Hematopoietic multipotent progenitor cell treated with erythropoietin and hydrocortisone succinate and interleukin-3 and kit ligand, for 6 days (in vitro differentiated cells): Measurements from ENCODE around the gene ZNF341.
A peak's percentile ranks its signal among the peaks of the same experiment; 100 is the strongest.

Source experiments
- DNase-seq: peaks from one replicate; pipeline ENCODE4 v3.0.0-alpha.2; 2015

The ZNF341 gene

DNA sequence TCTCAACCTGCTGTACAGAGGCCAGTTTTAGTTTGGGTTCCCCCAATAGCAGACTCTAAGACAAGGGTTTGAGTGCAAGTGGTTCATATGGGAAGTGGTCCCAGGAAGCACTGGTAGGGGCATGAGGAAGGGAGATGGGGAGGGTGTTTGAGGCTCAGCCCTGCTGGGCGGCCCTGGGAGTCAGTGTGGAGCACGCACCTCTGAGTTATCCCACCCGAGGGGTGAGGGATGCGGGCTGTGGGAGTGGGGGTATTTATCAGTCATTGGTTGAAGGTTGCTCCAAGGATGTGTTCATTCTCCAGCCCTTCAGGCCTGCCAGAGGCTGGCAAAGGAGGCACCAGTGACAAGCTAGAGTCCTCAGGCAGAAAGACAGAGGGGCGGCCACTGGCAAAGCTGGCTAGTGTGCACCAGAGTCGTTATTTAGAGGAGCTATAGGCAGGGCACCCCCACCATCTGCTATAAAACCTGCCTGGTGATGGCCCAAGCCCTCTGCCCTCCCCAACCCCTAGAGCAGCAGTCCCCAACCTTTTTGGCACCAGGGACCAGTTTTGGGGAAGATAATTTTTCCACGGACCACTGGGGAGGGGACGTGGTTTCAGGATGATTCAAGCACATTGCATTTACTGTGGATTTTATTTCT, 28.2 kb upstream of the ZNF341 start:
- no peak for DNase-seq

DNA sequence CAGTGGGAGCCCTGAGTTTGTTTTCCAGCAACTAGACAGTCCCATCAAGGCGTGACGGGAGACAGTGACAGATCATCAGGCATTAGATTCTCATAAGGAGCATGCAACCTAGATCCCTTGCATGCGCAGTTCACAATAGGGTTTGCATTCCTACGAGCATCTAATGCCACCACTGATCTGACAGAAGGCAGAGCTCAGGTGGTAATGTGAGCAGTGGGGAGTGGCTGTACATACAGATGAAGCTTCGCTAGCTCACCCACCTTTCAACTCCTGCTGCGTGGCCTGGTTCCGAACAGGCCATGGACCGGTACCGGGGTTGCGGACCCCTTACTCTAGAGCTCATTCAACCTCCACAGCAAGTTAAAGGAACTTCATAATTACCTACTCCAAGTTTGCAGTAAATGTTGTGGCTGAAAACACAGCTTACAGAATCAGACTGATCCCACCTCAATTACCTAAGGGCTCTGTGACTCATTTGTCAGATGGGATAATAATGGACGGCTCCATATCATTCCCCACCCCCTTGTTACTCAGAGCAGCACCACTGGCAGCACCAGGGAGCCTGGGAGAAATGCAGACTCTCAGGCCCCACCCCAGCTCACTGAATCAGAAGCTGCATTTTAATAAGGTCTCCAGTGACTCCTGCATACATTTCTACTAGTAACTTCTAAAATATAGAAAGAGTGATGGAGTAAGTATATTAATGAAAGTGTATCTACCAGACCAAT, 27.4 kb upstream of the ZNF341 start:
- no peak for DNase-seq

DNA sequence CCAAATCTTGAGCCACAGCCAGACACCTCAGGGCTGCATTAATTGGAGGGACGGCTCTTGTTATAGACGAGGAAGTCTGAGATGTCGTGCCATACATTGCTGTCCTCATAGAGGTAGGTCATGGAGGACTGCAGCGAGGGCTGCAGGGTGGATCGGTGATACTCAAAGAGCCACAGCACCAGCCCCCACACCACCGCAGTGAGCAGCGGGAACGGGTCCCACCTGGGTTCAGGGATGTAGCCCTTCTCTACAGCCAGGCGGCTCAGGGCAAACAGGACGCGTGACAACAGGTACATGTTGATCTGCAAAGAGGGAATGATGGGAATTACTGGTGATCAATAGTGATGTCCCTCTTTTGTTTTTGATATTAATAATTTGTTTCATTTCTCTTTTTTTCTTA, 24.1 kb upstream of the ZNF341 start:
- DNase-seq: no peak

DNA sequence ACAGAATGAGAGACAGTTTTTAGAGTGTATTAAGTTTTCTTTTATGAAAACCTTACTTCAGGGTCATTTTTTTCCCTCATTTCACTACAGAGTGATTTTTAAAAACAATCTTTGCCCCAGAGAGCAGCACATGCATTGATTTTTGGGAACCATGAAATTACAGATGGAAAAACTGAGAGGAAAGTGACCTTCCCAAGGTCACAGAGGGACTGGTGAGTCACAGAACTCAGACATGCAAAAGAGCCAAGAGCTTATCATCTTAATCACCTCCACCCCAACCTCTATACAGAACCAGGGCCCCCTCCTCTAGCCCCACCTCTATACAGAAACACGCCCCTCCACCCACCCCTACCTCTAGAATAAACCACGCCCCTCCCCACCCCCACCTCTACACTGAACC, 22.4 kb upstream of the ZNF341 start:
- DNase-seq: peak; percentile 72

DNA sequence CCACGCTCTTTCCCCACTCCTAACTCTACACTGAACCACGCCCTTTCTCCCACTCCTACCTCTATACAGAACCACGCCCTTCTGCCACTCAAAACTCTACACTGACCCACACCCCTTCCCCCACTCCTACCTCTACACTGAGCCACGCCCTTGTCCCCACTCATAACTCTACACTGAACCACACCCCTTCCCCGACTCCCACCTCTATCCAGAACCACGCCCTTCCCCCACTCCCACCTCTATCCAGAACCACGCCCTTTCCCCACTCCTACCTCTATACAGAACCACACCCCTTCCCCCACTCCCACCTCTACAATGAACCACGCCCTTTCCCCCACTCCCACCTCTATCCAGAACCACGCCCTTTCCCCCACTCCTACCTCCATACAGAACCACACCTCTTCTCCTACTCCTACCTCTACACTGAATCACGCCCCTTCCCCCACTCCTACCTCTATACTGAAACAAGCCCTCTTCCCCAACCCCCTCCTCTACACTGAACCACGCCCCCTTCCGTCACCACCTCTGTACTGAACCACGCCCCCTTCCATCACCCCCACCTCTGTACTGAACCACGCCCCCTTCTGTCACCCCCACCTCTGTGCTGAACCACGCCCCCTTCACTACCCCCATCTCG, 21.8 kb upstream of the ZNF341 start:
- peak; percentile 61 for DNase-seq

DNA sequence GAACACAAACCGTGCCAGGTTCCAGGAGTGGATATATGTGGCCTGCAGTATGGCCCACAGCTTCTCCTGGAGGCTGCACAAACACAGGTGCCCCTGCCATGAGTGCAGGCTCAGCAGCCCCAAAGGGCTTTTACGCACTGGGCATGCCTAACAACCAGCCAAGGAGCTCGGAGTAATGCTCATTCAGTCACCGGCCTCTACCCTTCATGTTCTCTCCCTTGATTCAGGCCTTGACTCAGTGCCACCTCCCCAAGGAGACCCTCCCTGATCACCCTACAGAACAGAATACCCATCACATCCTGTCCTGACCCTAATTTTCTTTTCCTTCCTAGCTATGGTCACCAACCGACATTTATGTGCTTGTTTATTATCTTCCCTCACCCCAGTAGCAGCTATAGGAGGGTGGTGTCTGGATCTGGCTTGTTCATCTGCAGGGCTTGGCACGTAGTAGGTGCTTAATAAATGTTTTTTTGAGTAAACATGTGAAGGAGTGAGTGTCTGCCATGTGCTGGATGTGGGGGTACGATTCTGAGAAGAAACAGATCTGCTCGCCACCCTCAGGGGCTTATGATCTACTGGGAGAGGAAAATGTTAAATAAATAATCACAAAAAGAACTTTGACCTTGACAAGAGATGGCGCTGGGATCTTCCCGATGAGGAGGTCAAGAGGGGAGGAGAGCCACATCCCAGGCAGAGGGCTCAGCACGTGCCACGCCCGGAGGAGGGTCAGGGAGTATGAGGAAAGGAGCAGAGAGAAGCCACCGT, 20.9 kb upstream of the ZNF341 start:
- no peak for DNase-seq

DNA sequence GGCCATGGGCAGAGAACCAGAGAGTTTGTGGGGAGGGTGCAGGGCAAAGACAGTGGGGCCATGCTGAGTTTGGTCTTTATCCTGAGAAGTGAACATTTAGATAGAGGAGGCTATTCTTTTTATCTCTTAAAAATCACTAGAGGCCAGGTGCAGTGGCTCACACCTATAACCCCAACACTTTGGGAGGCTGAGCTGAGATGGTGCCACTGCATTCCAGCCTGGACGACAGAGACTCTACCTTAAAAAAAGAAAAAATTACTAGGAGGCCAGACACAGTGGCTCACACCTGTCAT, 20.4 kb upstream of the ZNF341 start:
- no peak for DNase-seq

DNA sequence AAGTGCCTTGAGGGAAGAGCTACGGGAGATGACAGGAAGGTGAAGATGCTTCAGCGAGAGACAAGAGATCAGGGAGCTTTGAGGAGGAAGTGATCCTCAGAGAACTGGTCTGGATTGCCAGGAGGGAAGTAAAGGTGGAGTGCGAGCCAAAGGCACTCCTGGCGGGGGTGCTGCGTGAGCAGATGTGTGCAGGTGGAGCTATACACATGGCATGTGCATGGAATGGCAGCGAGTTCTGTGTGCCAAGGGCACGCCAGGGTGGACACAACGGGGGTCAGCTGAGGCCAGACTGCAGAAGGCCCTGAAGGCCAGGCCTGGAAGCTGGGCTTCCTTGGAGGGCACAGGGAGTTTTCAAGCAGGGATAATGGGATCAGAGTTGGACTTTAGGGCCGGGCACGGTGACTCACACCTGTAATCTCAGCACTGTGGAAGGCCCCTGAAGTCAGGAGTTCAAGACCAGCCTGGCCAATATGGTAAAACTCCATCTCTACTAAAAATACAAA, 17.9 kb upstream of the ZNF341 start:
- no peak for DNase-seq

DNA sequence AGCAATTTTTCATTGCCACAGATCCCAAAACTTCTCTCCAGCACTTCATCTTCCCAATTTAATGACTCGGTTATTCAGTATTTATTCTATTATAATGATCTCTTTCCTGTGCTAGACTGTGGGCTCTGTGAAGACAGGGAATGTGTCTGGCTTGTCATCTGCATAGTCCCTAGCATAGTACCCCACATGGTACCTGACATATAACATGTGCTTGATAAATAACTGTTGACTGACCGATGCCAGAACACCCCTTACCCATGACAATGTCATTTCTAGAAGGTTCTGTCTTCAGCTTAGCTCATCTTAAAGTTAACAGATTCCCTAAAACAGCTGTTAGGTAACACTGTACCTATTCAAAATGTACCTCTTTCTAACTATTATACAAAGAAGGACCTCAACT, 15.3 kb upstream of the ZNF341 start:
- DNase-seq: no peak

DNA sequence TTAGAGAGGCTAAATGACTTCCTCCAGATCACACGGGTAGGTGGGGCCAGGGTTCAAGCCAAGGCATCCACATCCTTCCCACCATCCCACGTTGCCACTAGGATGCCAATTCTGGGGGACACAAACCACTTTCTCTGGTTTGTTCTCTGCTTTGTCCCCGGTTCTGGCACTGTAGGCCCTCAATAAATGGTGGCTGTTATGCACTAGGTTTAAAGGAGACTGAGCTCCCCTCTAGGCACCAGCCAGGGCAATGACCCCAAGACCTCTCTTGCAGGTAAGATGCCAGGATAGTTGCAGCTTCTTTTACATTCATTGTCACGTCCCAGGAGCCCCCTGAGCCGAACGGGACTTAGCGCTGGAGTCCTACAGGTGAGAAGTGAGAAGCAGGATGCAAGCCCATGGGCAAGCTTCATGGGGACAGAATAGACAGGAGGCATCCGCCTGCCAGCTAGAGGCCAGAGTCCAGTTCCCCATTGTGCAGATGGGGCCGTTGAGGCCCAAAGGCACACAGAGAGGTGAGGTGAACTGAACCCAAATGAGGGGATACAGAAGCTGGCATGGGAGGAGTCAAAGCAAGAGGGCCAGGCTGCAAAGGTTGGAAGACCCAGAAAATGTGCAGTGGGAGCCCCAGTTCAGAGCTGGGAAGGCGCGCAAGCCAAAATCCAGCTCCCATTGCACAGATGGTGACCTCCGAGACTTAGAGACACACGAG, 12.4 kb upstream of the ZNF341 start:
- DNase-seq: peak; percentile 23

DNA sequence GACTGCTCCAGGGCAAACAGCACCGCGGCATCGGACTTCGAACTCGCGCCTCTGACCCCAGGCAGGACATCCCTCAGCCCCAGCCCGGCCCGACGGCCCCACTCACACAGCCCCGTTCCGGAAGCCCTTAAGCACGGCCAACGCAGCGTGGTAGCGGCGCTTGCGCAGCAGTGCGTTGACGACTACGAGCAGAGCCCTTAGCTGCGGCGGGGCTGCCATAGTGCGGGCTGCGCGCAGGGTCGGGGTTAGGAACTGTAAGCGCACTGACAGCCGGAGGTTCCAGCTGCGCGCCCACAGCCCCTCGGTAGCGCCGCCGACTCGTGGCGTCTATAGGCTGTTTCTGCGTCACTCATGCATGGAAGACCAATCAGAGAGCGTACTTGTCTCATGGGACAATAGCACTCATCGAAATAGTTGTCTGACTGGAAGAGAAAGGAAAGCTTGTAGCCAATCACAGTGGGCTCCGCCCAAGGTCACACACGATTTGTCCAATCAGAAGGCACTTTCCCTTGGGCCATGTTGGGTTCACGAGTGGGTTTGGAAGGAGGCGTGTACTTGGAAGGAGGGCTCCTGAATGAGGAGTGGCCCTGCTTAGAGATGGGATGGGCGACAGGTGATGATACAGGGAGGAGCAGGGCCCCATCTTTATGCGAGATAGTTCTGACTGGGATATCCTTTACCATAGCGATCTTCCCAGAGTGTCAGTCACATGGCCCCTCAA, 11.6 kb upstream of the ZNF341 start, which contains the start of gene PXMP4:
Gene PXMP4 (minus strand): TSS at position 322 of the 721 bp plus-strand sequence. CDS start 103 bp downstream, at position 219.
- DNase-seq: peak; percentile 99

DNA sequence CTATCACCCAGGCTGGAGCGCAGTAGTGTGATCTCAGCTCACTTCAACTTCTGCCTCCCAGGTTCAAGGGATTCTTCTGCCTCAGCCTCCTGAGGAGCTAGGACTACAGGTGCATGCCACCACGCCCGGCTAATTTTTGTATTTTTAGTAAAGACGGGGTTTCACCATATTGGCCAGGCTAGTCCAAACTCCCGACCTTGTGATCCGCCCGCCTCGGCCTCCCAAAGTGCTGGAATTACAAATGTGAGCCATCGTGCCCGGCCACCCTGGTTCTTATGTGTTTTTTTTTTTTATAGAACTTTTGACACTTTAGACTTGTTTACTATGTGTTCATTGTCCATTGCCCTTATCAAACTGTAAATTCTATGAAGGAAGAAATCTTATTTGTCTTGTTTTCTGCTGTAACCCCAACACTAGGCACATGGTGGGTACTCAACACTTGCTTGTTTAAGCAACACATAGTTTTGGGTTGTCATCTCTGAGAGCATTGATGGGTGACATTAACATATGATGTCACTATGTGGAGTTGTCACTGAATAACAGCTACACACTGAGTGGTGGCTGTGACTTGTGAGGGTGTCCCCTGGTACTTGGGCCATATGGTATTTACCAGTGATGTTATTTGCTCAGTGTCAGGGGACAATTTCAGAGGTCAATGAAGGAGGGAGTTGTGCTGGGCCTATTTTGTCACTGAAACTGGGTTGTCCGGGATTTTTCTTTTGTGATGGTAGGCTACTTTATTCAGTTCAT, 10.2 kb upstream of the ZNF341 start:
- DNase-seq: no peak

DNA sequence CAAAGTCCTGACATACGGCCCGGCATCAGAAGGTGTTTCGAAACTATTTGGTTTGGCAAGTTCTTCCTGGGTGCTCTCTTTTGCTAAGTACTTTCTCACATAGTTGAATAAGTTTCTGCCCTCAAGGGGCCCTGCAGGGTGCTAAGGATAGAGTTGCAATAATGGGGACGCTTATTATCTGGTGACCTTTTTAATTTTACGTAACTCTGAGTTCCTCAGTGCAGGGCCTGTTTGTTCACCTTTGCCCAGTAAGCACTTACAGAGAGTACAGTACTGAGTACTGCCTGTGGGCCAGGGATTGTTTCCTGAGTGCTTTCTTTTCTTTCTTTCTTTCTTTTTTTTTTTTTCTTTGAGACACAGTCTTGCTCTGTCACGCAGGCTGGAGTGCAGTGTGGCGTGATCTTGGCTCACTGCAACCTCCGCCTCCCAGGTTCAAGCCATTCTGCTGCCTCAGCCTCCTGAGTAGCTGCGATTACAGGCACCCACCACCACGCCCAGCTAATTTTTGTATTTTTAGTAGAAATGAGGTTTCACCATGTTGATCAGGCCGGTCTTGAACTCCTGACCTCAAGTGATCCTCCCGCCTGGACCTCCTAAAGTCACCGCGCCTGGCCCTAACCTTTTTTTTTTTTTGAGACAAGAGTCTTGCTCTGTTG, 7.2 kb upstream of the ZNF341 start:
- DNase-seq: no peak

DNA sequence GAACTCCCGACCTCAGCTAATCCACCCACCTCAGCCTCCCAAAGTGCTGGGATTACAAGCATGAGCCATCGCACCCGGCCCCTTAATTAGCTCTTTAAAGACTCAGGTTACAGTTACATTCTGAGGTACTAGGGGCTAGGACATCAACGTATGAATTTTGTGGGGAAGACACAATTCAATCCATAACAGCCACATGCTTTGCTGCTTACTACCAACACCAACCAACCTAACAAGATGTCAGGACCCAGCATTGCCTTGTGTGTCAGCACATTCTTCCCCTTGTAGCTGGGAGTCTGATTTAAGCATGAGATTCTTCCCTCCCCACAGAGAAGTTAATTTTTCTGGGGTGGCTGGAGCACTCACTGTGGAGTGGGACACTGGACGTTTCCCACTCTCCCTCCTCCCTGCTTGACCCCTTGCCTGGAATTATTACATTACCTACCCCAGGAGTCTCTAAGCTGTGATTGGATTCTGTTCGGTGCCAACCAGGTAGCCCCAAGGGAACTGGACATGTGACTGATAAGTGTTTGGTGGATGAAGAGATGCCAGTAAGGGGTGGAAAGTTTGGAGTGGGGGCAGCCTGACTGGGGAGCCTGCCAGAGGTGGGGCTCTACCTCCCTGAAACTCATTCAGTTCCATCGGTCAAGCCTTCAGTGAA, 6.1 kb upstream of the ZNF341 start:
- no peak for DNase-seq

DNA sequence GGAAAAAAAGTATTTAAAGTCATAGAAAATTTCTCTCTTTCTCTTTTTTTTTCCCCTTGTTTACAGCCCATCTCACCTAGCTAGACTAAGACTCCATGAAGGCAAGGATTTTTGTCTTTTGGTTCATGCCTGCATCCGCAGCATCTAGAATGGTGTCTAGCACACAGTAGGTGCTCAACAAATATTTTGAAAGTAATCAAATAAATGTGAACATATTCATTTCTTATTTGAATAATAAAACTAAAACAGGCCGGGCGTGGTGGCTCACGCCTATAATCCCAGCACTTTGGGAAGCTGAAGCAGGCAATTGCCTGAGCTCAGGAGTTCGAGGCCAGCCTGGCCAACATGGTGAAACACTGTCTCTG, 4.7 kb upstream of the ZNF341 start:
- DNase-seq: no peak

DNA sequence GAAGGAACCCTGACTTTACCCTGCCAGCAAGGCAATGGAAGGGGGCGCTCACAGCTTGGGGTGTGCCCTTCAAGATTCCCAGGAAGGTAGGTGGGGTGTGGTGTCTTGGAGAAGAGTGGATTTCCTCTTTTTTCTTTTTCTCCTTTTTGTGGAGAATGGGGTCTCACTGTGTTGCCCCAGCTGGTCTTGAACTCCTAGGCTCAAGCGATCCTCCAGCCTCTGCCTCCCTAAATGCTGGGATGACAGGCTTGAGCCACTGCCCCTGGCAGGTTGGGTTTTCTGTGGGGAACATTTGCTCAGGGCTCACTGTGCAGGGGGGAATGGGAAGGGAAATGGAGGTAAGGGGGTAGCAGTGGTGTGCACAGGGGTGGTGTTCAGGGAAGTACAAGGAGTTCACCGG, 4.0 kb upstream of the ZNF341 start:
- no peak for DNase-seq

DNA sequence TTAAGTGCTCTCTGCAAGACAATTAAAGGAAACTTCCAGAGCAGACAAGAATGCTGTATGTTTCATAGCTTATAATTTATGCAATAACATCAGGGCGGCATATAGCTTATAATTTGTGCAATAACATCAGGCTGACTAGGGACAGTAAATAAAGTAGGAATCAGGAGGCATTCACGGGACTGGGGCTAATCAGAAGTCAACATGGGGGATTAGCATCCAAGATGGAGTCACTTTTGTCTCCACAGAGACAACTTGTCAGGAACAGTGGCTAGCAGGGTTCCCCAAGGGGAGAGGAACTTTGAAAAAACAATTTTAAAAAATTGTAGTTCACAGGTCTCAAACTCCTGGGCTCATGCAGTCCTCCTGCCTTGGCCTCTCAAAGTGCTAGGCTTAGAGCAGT, 3.3 kb upstream of the ZNF341 start:
- no peak for DNase-seq

DNA sequence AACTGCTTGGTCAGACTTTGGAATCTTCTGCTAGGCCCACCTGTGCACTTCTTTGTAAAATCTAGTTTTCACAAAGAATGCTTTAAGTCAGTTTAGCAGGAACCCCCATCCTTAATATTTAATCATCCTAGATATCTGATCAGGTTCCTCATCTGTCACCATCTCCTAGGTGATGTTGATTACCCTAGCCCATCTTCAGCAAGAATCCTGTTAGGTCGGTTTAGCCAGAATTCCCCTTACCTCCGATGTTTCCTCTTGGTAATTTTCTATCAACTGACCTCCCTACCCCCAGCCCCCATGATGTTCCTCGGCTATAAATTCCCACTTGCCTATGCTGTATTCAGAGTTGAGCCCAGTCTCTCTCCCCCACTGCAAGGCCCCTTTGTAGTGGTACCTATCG, 2.7 kb upstream of the ZNF341 start:
- DNase-seq: no peak

DNA sequence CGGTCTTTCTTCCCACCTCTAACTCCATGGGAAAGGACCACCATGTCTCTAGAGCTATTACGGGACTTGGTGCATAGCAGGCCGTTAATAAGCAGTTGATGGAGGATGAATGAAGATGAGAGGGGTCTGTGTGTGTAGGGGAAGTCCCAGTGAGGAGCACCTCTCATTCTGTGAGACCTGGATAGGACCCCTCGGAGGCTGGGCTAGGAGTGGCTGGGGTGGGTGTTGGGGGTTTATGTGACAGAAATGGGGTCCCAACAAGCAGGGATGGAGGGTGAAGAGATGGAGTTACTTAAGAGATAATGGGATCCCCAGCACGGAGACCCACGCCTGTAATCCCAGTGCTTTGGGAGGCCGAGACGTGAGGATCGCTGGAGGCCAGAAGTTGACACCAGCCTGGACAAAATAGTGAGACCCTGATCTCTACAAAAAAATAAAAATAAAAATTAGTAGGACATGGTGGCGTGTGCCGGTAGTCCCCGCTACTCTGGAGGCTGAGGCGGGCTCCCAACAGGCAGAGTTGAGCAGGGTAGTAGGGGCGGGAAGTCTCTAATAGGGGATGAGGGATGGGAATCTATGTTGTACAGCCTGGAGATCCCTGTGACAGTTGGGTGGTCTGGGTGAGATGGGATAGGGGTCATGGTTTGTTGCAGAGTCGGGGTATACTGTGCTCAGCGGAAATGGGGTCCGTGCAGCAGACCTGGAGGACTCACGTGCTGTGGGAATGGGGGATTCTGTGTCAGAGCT, 677 bp upstream of the ZNF341 start:
- DNase-seq: no peak
